Epithelial cell of esophagus (primary cell): ENCODE measurements around the gene AGXT2.

Source experiments
- DNase-seq: peaks from one replicate; pipeline ENCODE4 v3.0.0; 2010; ENCODE audit warnings: low read depth
- H3K4me3 ChIP-seq: 2 replicates; pipeline ENCODE4 v1.5.1; 2011; ENCODE audit warnings: mild to moderate bottlenecking, low read length, control low read depth
- TF ChIP-seq, protein P1 (sequence below): IDR thresholded peaks from 2 replicates; pipeline ENCODE4 v1.5.1; 2011; ENCODE audit warnings: low read depth, mild to moderate bottlenecking, low read length, control low read depth, inconsistent platforms; ENCODE audit not compliant: insufficient read depth; ENCODE audit errors: missing control alignments

AGXT2 gene

DNA sequence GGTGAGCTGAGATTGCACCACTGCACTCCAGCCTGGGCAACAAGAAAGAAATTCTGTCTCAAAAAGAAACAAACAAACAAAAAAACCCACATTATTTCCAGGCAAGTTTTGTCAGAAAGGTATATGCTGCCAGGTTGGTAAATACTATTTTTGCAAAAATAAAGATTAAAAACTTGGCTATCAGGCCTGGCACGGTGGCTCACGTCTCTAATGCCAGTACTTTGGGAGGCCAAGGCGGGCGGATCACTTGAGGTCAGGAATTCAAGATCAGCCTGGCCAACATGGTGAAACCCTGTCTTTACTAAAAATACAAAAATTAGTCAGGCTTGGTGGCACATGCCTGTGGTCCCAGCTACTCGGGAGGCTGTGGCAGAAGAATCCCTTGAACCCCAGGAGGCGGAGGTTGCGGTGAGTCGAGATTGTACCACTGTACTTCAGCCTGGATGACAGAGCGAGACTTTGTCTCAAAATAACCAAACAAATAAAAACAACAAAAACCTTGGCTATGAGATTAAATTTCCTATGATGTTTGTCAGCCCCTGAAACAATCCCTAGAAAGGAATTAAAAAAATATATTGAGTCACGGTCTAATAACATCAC lies 22.7 kb downstream of the AGXT2 start:
- no peak for DNase-seq
- H3K4me3 ChIP-seq: no peak overlapping the region
- TF ChIP-seq, protein P1, sequence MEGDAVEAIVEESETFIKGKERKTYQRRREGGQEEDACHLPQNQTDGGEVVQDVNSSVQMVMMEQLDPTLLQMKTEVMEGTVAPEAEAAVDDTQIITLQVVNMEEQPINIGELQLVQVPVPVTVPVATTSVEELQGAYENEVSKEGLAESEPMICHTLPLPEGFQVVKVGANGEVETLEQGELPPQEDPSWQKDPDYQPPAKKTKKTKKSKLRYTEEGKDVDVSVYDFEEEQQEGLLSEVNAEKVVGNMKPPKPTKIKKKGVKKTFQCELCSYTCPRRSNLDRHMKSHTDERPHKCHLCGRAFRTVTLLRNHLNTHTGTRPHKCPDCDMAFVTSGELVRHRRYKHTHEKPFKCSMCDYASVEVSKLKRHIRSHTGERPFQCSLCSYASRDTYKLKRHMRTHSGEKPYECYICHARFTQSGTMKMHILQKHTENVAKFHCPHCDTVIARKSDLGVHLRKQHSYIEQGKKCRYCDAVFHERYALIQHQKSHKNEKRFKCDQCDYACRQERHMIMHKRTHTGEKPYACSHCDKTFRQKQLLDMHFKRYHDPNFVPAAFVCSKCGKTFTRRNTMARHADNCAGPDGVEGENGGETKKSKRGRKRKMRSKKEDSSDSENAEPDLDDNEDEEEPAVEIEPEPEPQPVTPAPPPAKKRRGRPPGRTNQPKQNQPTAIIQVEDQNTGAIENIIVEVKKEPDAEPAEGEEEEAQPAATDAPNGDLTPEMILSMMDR: no peak

DNA sequence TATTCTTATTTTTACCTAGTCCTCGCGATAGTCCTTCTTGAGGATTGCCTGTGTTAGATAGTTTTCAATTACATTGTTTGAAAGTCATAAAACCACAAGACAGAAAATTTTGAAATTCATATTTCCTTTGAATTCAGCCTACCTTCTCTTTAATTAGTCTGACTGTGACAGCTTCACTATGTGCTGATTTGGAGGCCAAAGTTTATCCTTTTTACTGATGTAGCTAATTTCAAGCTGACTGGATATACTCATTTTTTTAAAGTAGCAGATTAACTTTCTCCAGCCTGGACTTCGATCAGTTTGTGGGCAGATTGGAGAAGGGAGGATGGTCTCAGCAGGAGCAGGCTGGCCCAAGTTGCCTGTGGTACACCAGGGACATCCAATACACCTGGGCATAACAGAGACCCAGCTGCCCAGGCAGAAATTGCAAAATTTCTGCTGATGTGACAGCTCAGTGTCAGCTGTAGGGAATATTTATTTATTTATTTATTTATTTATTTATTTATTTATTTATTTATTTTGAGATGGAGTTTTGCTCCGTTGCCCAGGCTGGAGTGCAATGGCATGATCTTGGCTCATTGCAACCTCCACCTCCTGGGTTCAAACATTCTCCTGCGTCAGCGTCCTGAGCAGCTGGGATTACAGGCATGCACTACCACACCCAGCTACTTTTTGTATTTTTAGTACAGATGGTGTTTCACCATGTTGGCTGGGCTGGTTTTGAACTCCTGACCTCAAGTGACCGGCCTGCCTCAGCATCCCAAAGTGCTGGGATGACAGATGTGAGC lies 24.2 kb downstream of the AGXT2 start:
- no peak overlapping the region for H3K4me3 ChIP-seq
- TF ChIP-seq, protein P1: no peak
- DNase-seq: no peak

DNA sequence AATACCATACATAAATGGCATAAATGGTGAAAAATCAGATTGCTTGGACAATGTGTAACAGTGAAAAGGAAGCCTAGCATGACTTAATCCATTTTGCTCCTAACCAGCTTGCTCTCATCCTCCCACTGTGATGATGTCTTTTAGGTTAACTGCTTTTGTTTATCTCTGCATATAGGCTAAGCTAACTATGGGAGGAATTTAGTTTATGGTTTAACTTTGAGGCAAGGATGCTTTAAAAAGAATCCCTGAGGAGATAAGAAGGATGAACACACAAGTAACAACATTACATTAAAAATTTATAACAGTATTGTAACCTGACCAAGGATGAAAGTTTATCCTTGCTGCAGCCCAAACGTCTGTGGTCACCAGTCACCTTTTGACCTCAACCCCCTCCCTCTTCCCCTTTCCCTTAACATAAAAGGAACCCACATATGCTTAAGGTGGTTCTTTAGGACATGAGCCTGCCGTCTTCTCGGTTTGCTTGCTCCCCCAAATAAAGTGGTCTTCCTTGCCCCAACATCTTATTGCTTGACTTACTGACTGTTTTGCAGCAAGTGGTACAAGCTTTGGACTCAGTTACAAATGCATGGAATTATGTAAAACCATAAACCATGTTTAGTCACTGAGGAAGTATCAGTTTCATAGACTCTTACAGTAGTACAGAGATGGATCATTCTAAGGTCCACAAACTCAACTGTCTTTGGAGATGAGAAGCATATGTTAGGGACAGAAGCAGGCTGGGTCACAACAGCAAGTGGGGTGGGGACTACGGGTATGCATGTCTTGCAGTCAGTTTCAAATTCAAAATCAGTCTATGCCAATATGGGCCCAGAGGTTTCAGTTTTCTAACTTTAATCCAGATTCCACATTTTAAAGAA lies 31.3 kb downstream of the AGXT2 start:
- no peak for DNase-seq
- TF ChIP-seq, protein P1: no peak
- H3K4me3 ChIP-seq: no peak overlapping the region

DNA sequence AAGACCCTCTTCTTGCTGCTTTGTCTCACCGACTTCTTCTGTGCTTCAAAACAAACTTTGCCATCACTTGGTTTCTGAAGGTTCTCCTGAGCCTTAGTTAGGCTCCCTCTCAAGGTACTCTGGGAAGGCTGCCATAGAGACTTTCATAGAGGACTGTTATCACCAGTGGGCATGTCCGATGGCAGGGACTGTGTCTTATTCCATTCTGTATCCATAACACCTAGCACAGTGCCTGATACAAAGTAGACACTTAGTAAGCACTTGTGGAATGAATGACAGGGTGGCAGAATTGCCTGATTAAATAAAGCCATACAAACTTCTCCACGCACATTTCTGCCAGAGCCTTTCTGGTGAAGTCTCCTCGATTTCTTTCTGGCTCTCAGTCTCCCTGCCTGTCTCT lies 32.7 kb downstream of the AGXT2 start:
- no peak overlapping the region for H3K4me3 ChIP-seq
- TF ChIP-seq, protein P1: no peak
- DNase-seq: no peak

DNA sequence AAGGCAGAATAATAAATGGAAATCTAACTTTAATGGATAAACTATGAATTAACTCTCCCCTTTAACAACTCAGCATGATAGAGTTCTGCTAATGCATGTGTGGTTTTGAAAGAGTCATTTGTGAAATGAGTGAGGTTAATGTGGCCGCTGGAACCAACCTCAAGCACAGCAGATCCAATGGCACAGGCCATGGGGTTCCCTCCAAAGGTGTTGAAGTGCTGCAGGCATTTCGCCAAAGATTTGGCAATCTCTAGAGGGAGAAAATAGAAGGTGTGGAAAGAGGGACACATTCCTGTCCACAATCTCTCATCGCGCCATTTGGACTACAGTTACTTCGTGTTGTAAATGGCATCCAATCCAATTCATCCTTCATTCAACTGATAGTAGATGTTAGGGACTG lies 35.0 kb downstream of the AGXT2 start:
- DNase-seq: no peak
- TF ChIP-seq, protein P1: no peak
- no peak overlapping the region for H3K4me3 ChIP-seq

DNA sequence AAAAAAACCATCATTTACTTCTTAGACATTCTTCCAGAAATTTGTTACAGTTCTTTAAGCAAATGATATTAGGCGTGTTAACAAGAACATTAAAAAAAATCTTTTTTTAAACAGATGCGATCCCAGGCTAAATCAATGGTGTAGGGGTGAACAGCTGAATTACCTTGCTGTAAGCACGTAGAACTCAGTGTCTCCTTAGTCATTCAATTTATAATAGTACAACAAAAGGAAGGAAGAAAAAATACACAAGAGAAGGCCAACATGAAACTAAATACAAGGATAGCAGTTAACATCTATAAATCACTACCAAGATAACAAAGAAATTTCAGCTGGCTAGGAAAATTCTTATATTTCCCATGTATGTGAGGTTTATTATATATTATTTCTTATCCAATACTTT lies 35.4 kb downstream of the AGXT2 start:
- H3K4me3 ChIP-seq: no peak overlapping the region
- no peak for DNase-seq
- TF ChIP-seq, protein P1: no peak
